HAP-1 (cell line): Measurements from ENCODE around the gene CARNS1.
A peak's percentile ranks its signal among the peaks of the same experiment; 100 is the strongest.

Experiments
- DNase-seq, 2 experiments: peaks; one replicate each; pipeline ENCODE4 v3.0.0-alpha.2; 2016 to 2020; ENCODE audit warnings: low spot score in 2 of 2
- H3K27me3 ChIP-seq: fragments of 250-450 bp; sonication (Bioruptor Pico); 2 replicates; pipeline ENCODE4 v1.5.1; 2020; ENCODE audit warnings: low read depth, mild to moderate bottlenecking, moderate library complexity
- H3K36me3 ChIP-seq: fragments of 250-450 bp; sonication (Bioruptor Pico); replicated peaks from 2 replicates; pipeline ENCODE4 v1.5.1; 2020; ENCODE audit warnings: mild to moderate bottlenecking
- H3K4me1 ChIP-seq: fragments of 250-450 bp; sonication (Bioruptor Pico); 2 replicates; pipeline ENCODE4 v1.5.1; 2020; ENCODE audit warnings: mild to moderate bottlenecking
- H3K4me3 ChIP-seq: fragments of 250-450 bp; sonication (Bioruptor Pico); 2 replicates; pipeline ENCODE4 v1.5.1; 2020; ENCODE audit warnings: mild to moderate bottlenecking, moderate library complexity
- H3K9me3 ChIP-seq: fragments of 250-450 bp; sonication (Bioruptor Pico); 2 replicates; pipeline ENCODE4 v1.5.1; 2020; ENCODE audit warnings: mild to moderate bottlenecking, moderate library complexity
- in situ Hi-C: fragments of 300-500 bp; cut with MboI; formaldehyde crosslinking; loops from 3 replicates; pipeline ENCODE4 v1.14.3; 2020; ENCODE audit warnings: low sequenced_read_pairs, inconsistent platforms, mixed read lengths

CARNS1 gene

DNA sequence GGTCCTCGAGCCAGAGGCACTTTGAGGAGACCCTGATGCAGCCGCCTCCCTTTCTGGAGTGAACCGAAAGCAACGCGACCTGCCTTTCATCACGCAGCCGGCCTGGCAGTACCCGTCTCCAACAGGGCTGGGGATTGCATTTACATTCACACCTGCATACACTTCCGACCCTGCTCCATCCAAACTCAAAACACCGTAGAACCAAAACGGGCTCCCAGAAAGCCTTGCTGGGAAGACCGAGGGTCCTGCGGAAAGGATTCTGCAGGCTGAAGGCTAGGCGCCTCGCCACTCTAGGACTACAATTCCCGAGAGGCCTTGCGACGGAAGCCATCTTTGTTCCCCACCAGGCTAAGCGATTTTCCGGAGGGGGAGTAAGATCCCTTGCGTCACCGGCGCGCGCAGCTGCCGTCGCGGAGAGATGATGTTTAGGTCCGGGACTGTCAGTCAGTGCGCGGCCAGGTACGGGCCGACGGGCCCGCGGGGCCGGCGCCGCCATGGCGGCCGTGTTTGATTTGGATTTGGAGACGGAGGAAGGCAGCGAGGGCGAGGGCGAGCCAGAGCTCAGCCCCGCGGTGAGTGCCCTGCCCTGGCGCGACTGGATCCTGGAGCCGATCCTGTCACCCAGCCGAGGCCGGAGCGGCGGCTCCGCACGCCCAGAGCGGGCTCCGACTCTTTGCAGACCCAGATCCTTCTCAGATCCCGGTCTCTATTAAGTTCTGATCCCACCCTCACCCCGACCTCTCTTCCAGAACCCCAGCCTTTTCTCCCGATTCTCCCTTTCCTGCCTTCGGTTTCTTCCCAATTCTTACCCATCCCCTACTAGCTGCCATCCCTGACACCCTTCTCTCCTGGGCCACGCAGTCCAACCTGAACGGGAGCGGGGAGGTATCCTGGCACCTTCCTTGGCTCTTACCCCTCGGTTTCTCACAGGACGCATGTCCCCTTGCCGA lies 12.8 kb downstream of the CARNS1 start, which contains the start of gene RPS6KB2:
Gene RPS6KB2 (plus strand): TSS at position 443 of the 950 bp plus-strand sequence. CDS start 52 bp downstream, at position 495.
- H3K27me3 ChIP-seq, result no peaks in the 10 kb centered on the region
- peaks cover 11% of the 10 kb centered on the region for H3K4me1 ChIP-seq
- in situ Hi-C loops, result no loop called here
- DNase-seq, result peak; percentile 95 to 99
- H3K4me3 ChIP-seq, result peak within 1 kb of the TSS; percentile 87
- no peaks in the 10 kb centered on the region for H3K9me3 ChIP-seq
- H3K36me3 ChIP-seq, result peaks cover 24% of the 10 kb centered on the region

GRCh38 chr11:67429038-67429668 lies 13.7 kb downstream of the CARNS1 start:
- Histone ChIP-seq H3K4me3 (peak overlapping the region; percentile 87), H3K36me3 (peaks cover 31% of the 10 kb centered on the region), H3K9me3 (no peaks in the 10 kb centered on the region), H3K27me3 (no peaks in the 10 kb centered on the region), H3K4me1 (peaks cover 11% of the 10 kb centered on the region)
- in situ Hi-C loops, result no loop called here
- no peak for DNase-seq

GRCh38 chr11:67429722-67430121 lies 14.2 kb downstream of the CARNS1 start:
- Histone ChIP-seq H3K4me3 (peak overlapping the region; percentile 87), H3K4me1 (peaks cover 11% of the 10 kb centered on the region), H3K27me3 (no peaks in the 10 kb centered on the region), H3K36me3 (peaks cover 36% of the 10 kb centered on the region), H3K9me3 (no peaks in the 10 kb centered on the region)
- no peak for DNase-seq
- in situ Hi-C loops, result no loop called here

- no peak overlapping the region for H3K4me3 ChIP-seq
- DNase-seq, result no peak
- peaks cover 11% of the 10 kb centered on the region for H3K4me1 ChIP-seq
- no peaks in the 10 kb centered on the region for H3K9me3 ChIP-seq
- no peaks in the 10 kb centered on the region for H3K27me3 ChIP-seq
- in situ Hi-C loops, result no loop called here
- H3K36me3 ChIP-seq, result peaks cover 55% of the 10 kb centered on the region
These were observed 16.1 kb downstream of the CARNS1 start for GRCh38 chr11:67431346-67432249.

- Histone ChIP-seq H3K4me3 (no peak overlapping the region), H3K36me3 (peaks cover 63% of the 10 kb centered on the region), H3K9me3 (no peaks in the 10 kb centered on the region), H3K4me1 (peaks cover 6% of the 10 kb centered on the region), H3K27me3 (no peaks in the 10 kb centered on the region)
- in situ Hi-C loops, result no loop called here
- DNase-seq, result no peak
These were observed 17.3 kb downstream of the CARNS1 start for GRCh38 chr11:67432655-67433349.

GRCh38 chr11:67433536-67434394 lies 18.3 kb downstream of the CARNS1 start:
- no peak overlapping the region for H3K4me3 ChIP-seq
- H3K36me3 ChIP-seq, result peaks cover 66% of the 10 kb centered on the region
- in situ Hi-C loops, result no loop called here
- H3K4me1 ChIP-seq, result peaks cover 5% of the 10 kb centered on the region
- DNase-seq, result no peak
- no peaks in the 10 kb centered on the region for H3K9me3 ChIP-seq
- no peaks in the 10 kb centered on the region for H3K27me3 ChIP-seq

DNA sequence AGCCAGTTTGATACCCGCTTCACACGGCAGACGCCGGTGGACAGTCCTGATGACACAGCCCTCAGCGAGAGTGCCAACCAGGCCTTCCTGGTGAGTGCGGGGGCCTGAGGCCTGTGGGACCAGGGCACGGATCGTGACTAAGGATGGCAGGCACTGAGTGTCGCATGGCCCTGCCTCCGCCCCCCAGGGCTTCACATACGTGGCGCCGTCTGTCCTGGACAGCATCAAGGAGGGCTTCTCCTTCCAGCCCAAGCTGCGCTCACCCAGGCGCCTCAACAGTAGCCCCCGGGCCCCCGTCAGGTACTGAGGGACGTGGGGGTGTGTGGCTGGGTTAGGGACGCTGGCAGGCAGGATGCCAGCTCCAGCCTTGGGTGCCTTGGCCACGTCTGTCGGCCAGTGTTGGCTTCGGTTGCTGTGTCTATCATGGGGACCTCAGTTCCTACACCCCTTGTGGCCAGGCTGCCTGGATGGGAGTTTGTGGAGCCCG lies 19.0 kb downstream of the CARNS1 start:
- in situ Hi-C loops, result no loop called here
- H3K9me3 ChIP-seq, result no peaks in the 10 kb centered on the region
- H3K36me3 ChIP-seq, result peaks cover 64% of the 10 kb centered on the region
- DNase-seq, result no peak
- no peaks in the 10 kb centered on the region for H3K27me3 ChIP-seq
- H3K4me3 ChIP-seq, result no peak overlapping the region
- peaks cover under 1% of the 10 kb centered on the region for H3K4me1 ChIP-seq

- DNase-seq, result no peak
- peaks cover 68% of the 10 kb centered on the region for H3K36me3 ChIP-seq
- H3K9me3 ChIP-seq, result no peaks in the 10 kb centered on the region
- in situ Hi-C loops, result no loop called here
- no peaks in the 10 kb centered on the region for H3K4me1 ChIP-seq
- H3K4me3 ChIP-seq, result no peak overlapping the region
- H3K27me3 ChIP-seq, result no peaks in the 10 kb centered on the region
These were observed 19.7 kb downstream of the CARNS1 start for GRCh38 chr11:67435031-67435726.

DNA sequence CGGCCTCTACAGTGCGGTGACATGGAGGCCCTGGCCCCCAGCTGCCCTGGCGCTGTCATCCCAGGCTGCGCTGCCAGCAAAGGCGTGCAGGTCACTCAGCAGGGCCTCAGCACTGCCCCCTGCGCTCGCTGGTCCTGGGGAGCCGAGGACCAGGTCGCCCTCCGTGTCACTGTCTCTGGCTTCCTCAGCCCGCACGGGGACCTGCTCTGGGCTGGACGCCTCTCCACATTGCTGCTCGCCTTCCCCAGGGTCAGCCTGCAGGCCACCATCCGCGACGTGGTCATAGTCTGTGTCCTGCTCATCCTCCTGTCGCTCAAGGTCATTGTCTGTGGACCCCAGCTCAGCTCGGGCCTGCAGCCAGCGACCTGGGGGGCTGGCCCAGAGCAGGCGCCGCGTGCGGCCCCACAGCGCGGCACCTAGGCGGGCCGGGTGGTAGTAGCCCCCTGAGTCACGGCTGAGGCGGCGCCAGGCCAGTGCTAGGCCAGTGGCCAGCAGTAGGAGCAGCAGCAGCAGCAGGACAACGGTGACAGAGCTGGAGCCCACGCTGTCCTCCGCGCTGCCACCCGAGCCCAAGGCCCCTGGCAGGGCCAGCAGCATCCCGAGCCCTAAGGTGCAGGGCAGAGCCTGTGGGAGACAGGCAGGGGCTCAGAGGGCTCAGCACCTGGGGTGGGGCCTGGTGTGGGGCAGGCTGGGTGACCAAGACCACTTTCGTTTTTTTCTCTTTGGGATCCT lies 20.4 kb downstream of the CARNS1 start:
- DNase-seq, result no peak
- in situ Hi-C loops, result no loop called here
- no peaks in the 10 kb centered on the region for H3K9me3 ChIP-seq
- no peak overlapping the region for H3K4me3 ChIP-seq
- no peaks in the 10 kb centered on the region for H3K27me3 ChIP-seq
- peaks cover 70% of the 10 kb centered on the region for H3K36me3 ChIP-seq
- H3K4me1 ChIP-seq, result no peaks in the 10 kb centered on the region

DNA sequence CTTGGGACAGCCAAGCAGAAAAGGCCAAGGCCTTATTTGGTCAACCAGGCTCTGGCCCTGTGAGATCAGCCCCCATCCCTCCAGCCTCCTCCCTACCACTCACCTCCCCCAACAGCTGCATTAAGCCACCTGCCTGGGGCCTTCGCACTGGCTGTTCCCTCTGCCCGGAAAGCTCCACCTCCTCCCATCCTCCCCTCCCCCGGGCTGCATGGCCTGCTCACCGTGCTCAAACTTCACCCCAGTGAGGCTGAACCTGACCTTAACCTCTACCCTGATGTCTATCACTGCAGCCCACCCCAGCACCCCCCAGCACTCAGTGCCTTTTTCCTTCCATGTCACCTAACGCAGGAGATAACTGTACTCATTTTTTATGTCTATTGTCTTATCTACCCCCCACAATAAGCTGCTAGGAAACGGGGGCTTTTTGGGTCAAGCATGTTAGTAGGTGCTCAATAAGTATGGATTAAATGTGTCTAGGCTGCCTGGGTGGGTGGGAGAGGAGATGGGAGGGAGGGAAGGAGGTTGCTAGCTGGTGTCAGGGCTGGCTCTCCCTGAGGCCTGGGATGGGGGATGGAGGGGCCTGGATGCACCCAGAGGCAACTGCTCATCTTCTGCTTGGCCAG lies 21.1 kb downstream of the CARNS1 start:
- in situ Hi-C loops, result no loop called here
- Histone ChIP-seq H3K9me3 (no peaks in the 10 kb centered on the region), H3K36me3 (peaks cover 68% of the 10 kb centered on the region), H3K27me3 (no peaks in the 10 kb centered on the region), H3K4me3 (no peak overlapping the region), H3K4me1 (no peaks in the 10 kb centered on the region)
- DNase-seq, result peak in 1 of 2 experiments; percentile 57
